ENCODE data around the gene GCNA.

The GCNA gene

DNA sequence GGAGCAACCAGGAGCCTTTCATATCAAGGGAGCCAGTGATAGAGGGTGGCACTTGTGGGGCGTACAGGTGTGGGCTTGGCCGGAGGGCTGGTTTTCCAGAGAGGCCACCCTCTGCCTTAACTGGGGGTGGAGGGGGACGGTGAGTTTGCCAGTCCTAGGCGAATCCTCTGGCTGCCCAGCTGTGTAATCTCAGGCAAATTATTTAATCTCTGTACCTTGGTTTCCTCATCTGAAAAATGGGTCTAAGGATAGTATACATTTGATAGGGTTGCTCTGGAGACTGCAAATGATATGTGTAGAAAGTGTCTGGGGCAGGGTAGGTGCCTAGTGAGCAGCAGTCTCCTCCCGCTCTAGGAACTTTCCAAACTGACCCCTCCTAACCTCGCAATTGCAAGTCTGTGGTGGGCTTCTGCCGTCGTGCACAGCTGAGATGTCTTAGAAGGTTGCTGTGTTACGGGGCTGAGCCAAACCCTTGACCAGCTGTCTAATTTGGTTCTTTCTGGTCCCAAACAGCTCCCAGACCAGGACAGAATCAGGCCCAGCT lies 43.9 kb downstream of the GCNA start:
- Histone ChIP-seq H3K27me3 (ENCODE audit: control insufficient read depth in 1 of 2, insufficient read depth in 2 of 2, low read length in 2 of 2) (no peaks in the 10 kb centered on the region), H3K27ac (ENCODE audit: low read depth, low read length) (peak overlapping the region; percentile 75), H3K36me3 (ENCODE audit: control insufficient read depth in 1 of 2, insufficient read depth in 2 of 2, low read length in 2 of 2) (no peaks in the 10 kb centered on the region), H3K9ac (ENCODE audit: low read depth in 1 of 2, low read length in 2 of 2) (peak overlapping the region; percentile 47 to 51), H3K4me1 (ENCODE audit: control insufficient read depth in 1 of 2, insufficient read depth in 2 of 2, low read length in 2 of 2) (peaks cover 59 to 66% of the 10 kb centered on the region in 2 donors), H3K4me3 (ENCODE audit: low read depth in 1 of 2, low read length in 2 of 2) (peak overlapping the region; percentile 28 to 35), H3K9me3 (ENCODE audit: control insufficient read depth in 1 of 2, low read length in 2 of 2) (no peaks in the 10 kb centered on the region)

DNA sequence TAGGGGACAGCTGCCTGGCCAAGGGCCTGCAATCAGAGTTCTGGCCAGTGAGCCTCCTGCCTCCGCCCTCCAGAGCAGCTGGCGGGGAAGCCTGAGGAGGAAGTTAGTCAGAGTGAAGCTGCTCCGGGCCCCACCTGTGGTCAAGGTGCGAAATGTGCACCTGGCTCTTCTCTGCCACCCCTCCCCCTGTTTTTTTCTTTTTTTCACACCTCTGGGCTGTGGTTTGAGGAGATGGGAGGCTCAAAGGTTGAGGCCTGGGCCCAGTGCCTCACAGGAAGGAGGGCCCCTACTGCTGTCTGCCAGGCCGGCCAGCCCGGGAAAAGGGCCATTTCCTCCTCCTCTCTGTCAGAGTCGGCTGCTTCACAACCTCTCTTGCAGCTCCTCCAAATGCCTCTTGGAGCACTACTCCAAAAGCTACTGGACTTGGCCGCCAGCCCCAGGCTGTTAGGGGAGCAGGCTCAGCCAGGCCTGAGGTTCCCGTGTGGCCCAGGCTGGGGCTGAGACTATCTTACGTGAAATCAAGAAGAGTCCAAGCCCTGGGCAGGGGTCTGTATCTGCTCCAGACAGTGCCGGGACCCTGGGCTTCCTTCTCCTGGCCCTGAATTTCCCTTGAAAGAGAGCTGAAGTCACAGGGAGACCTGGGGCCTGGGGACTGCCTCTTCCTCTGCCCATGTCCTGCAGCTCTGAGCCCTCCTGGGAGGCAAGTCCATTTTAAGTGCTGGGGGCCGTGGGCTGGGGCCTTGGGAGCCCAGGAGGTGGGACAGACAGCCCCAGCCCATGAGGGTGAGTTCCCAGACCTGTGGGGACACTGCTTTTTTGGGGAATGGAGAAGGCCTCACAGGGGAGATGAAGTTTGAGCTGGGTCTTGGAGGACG lies 44.6 kb downstream of the GCNA start:
- no peaks in the 10 kb centered on the region for H3K27me3 ChIP-seq (ENCODE audit: control insufficient read depth in 1 of 2, insufficient read depth in 2 of 2, low read length in 2 of 2)
- H3K9ac ChIP-seq (ENCODE audit: low read depth in 1 of 2, low read length in 2 of 2), result peak overlapping the region; percentile 51 to 66
- peak overlapping the region; percentile 81 for H3K27ac ChIP-seq (ENCODE audit: low read depth, low read length)
- H3K9me3 ChIP-seq (ENCODE audit: control insufficient read depth in 1 of 2, low read length in 2 of 2), result no peaks in the 10 kb centered on the region
- peak overlapping the region in 1 of 2 donors; percentile 5 for H3K4me3 ChIP-seq (ENCODE audit: low read depth in 1 of 2, low read length in 2 of 2)
- H3K4me1 ChIP-seq (ENCODE audit: control insufficient read depth in 1 of 2, insufficient read depth in 2 of 2, low read length in 2 of 2), result peaks cover 62 to 64% of the 10 kb centered on the region in 2 donors
- H3K36me3 ChIP-seq (ENCODE audit: control insufficient read depth in 1 of 2, insufficient read depth in 2 of 2, low read length in 2 of 2), result no peaks in the 10 kb centered on the region

DNA sequence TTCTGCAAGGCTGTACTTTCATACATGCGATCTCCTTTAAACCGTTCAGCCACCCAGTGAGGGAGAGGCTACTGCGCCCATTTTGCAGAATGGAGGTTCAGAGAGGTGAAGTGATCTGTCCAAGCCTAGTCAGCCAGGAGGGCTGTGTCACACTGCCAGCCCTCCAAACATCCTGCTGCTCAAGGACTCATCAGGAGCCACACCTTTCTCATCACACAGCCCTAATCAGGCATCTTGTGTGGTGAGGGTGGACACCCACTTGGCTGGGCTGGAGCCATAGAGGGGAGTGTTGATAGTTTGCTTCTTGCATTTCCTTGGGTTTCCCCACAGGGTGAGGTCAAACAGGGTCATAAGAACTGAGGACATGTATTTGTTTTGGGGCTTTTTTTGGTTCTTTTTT lies 45.5 kb downstream of the GCNA start:
- Histone ChIP-seq H3K4me3 (ENCODE audit: low read depth in 1 of 2, low read length in 2 of 2) (no peak overlapping the region), H3K9ac (ENCODE audit: low read depth in 1 of 2, low read length in 2 of 2) (no peak overlapping the region), H3K27me3 (ENCODE audit: control insufficient read depth in 1 of 2, insufficient read depth in 2 of 2, low read length in 2 of 2) (no peaks in the 10 kb centered on the region), H3K27ac (ENCODE audit: low read depth, low read length) (peak overlapping the region; percentile 81), H3K9me3 (ENCODE audit: control insufficient read depth in 1 of 2, low read length in 2 of 2) (no peaks in the 10 kb centered on the region), H3K4me1 (ENCODE audit: control insufficient read depth in 1 of 2, insufficient read depth in 2 of 2, low read length in 2 of 2) (peaks cover 52 to 59% of the 10 kb centered on the region in 2 donors), H3K36me3 (ENCODE audit: control insufficient read depth in 1 of 2, insufficient read depth in 2 of 2, low read length in 2 of 2) (no peaks in the 10 kb centered on the region)

DNA sequence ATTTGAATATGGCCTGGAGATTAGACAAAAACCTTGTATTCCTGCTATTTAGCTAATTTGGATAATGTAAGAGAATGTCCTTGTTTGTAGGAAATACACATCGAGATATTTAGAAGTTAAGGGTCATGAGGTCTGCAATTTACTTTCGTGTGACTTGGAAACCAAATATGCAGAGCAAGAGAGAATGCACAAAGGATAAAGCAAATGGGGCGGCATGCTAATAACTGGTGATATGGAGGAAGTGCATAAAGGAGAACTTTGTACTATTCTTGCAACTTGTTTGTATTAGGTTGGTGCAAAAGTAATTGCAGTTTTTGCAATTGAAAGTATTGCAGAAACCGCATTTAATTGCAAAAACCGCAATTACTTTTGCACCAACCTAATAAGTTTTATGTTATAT lies 47.2 kb downstream of the GCNA start:
- Histone ChIP-seq H3K27ac (ENCODE audit: low read depth, low read length) (no peak overlapping the region), H3K36me3 (ENCODE audit: control insufficient read depth in 1 of 2, insufficient read depth in 2 of 2, low read length in 2 of 2) (no peaks in the 10 kb centered on the region), H3K9ac (ENCODE audit: low read depth in 1 of 2, low read length in 2 of 2) (no peak overlapping the region), H3K27me3 (ENCODE audit: control insufficient read depth in 1 of 2, insufficient read depth in 2 of 2, low read length in 2 of 2) (no peaks in the 10 kb centered on the region), H3K4me3 (ENCODE audit: low read depth in 1 of 2, low read length in 2 of 2) (no peak overlapping the region), H3K4me1 (ENCODE audit: control insufficient read depth in 1 of 2, insufficient read depth in 2 of 2, low read length in 2 of 2) (peaks cover 45 to 46% of the 10 kb centered on the region in 2 donors), H3K9me3 (ENCODE audit: control insufficient read depth in 1 of 2, low read length in 2 of 2) (no peaks in the 10 kb centered on the region)

DNA sequence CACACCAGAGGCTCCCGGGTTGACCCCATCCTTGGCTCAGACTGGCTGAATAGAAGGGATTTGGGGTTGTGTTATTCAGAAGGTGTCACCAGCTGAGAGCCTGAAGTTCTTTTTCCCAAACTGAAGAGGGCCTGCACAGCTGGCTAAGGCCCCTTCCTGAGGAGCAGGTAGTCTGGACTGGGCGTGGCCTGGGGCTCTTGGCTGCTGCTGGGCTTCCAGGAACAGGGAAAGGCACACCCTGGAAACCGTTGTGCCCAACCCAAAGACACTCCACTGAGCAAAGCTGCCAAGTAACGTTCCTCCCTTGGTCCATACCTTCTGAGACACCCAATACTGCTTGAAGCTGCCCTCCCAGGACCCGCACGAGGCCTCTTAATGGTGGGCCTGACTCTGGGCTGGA lies 48.3 kb downstream of the GCNA start:
- Histone ChIP-seq H3K9ac (ENCODE audit: low read depth in 1 of 2, low read length in 2 of 2) (no peak overlapping the region), H3K36me3 (ENCODE audit: control insufficient read depth in 1 of 2, insufficient read depth in 2 of 2, low read length in 2 of 2) (no peaks in the 10 kb centered on the region), H3K4me1 (ENCODE audit: control insufficient read depth in 1 of 2, insufficient read depth in 2 of 2, low read length in 2 of 2) (peaks cover 44 to 46% of the 10 kb centered on the region in 2 donors), H3K4me3 (ENCODE audit: low read depth in 1 of 2, low read length in 2 of 2) (no peak overlapping the region), H3K27me3 (ENCODE audit: control insufficient read depth in 1 of 2, insufficient read depth in 2 of 2, low read length in 2 of 2) (no peaks in the 10 kb centered on the region), H3K9me3 (ENCODE audit: control insufficient read depth in 1 of 2, low read length in 2 of 2) (no peaks in the 10 kb centered on the region), H3K27ac (ENCODE audit: low read depth, low read length) (peak overlapping the region; percentile 10)

DNA sequence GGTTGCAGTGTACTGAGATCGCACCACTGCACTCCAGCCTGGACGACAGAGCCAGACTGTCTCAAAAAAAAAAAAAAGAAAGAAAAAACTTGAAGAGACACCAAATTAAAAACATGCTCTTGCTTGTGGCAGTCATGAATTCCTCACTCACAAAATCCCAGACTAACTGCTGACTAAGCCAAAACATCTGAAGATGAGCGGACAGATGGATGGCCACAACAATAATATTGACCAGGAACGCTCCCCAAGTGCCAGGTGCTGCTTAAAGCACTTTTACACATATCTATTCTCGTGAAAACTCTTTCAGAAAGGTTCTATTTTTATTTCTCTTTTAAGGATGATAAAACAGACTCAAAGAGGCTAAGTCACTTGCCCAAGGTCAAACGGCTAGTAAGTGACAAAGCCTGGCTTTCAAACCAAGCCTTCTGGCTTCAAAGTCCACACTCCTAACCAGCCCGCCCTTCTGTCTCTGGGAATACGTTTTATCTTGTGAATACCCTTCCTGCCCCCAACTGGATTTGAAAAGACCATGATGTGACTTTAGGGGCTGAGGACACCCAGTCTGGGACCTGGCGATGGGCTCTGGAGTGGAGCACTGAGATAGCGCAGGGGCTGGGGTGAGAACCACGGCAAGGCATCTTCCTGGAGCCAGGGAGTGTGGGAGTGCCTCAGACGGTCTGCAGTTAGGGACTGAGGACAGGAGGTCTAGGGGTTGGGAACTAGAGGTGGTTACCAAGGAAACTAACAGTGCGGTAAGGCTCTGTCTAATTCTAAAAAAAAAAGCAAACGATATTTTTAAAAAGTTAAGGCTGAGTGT lies 49.6 kb downstream of the GCNA start:
- H3K9me3 ChIP-seq (ENCODE audit: control insufficient read depth in 1 of 2, low read length in 2 of 2), result no peaks in the 10 kb centered on the region
- no peaks in the 10 kb centered on the region for H3K27me3 ChIP-seq (ENCODE audit: control insufficient read depth in 1 of 2, insufficient read depth in 2 of 2, low read length in 2 of 2)
- no peaks in the 10 kb centered on the region for H3K36me3 ChIP-seq (ENCODE audit: control insufficient read depth in 1 of 2, insufficient read depth in 2 of 2, low read length in 2 of 2)
- H3K9ac ChIP-seq (ENCODE audit: low read depth in 1 of 2, low read length in 2 of 2), result no peak overlapping the region
- no peak overlapping the region for H3K4me3 ChIP-seq (ENCODE audit: low read depth in 1 of 2, low read length in 2 of 2)
- peaks cover 35 to 37% of the 10 kb centered on the region in 2 donors for H3K4me1 ChIP-seq (ENCODE audit: control insufficient read depth in 1 of 2, insufficient read depth in 2 of 2, low read length in 2 of 2)
- no peak overlapping the region for H3K27ac ChIP-seq (ENCODE audit: low read depth, low read length)

DNA sequence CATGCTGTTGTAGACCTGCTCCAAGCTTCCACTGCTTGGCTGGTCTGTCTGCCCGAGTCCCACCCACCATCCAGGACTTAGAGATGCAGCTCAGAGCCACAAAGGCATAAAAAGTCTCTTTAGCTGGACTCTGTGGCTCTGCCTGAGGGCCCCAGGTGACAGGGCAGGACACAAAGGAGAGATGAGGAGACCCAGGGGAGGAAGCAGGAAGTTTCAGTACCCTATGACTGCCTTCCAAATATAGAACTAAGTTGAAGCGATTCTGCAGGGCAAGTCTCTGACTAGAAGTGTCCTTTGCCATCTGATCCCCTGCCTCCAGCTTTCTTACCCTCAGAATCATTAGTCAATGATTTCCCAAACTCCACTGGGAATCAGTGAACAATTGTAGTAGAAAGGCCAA lies 51.2 kb downstream of the GCNA start:
- H3K36me3 ChIP-seq (ENCODE audit: control insufficient read depth in 1 of 2, insufficient read depth in 2 of 2, low read length in 2 of 2), result no peaks in the 10 kb centered on the region
- H3K4me1 ChIP-seq (ENCODE audit: control insufficient read depth in 1 of 2, insufficient read depth in 2 of 2, low read length in 2 of 2), result peaks cover 20 to 26% of the 10 kb centered on the region in 2 donors
- no peak overlapping the region for H3K4me3 ChIP-seq (ENCODE audit: low read depth in 1 of 2, low read length in 2 of 2)
- H3K9me3 ChIP-seq (ENCODE audit: control insufficient read depth in 1 of 2, low read length in 2 of 2), result no peaks in the 10 kb centered on the region
- no peak overlapping the region for H3K27ac ChIP-seq (ENCODE audit: low read depth, low read length)
- no peak overlapping the region for H3K9ac ChIP-seq (ENCODE audit: low read depth in 1 of 2, low read length in 2 of 2)
- H3K27me3 ChIP-seq (ENCODE audit: control insufficient read depth in 1 of 2, insufficient read depth in 2 of 2, low read length in 2 of 2), result no peaks in the 10 kb centered on the region

DNA sequence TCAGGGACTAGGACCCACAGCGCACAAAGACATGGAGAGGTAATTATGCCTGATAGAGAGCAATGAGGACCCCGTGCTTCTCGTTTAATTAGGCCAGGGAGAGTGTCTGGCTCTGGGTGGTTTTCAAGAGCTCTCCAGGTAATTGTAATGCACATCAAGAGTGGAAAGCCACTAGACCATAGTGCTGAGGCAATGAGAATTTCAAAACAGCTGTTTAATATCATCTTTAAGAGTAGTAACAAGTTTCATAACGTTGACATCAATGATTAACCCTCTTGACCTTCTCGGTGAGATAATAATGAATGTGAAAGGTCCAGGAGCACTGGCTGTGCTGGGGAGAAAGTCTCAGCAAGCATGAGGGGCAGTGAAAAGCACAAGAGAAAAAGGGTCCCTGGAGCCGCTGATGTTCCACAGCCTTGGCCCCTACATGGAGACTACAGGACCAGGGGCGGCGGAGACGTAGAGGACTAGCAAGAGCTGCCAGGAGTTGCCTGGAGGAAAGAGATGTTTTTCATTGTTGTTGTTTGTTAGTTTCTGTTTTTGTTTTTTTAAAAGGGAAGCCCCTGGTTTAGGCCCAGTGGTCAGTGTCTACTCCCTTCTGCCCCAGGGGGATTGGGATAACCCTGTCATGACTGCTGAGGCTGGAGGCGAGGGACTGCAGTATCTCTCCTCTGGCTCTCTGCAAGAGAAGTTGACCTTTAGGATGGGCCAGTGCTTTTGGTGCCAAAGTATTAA lies 54.9 kb downstream of the GCNA start:
- Histone ChIP-seq H3K27ac (ENCODE audit: low read depth, low read length) (no peak overlapping the region), H3K36me3 (ENCODE audit: control insufficient read depth in 1 of 2, insufficient read depth in 2 of 2, low read length in 2 of 2) (no peaks in the 10 kb centered on the region), H3K9ac (ENCODE audit: low read depth in 1 of 2, low read length in 2 of 2) (no peak overlapping the region), H3K27me3 (ENCODE audit: control insufficient read depth in 1 of 2, insufficient read depth in 2 of 2, low read length in 2 of 2) (no peaks in the 10 kb centered on the region), H3K9me3 (ENCODE audit: control insufficient read depth in 1 of 2, low read length in 2 of 2) (no peaks in the 10 kb centered on the region), H3K4me1 (ENCODE audit: control insufficient read depth in 1 of 2, insufficient read depth in 2 of 2, low read length in 2 of 2) (peaks cover 5 to 11% of the 10 kb centered on the region in 2 donors), H3K4me3 (ENCODE audit: low read depth in 1 of 2, low read length in 2 of 2) (no peak overlapping the region)

DNA sequence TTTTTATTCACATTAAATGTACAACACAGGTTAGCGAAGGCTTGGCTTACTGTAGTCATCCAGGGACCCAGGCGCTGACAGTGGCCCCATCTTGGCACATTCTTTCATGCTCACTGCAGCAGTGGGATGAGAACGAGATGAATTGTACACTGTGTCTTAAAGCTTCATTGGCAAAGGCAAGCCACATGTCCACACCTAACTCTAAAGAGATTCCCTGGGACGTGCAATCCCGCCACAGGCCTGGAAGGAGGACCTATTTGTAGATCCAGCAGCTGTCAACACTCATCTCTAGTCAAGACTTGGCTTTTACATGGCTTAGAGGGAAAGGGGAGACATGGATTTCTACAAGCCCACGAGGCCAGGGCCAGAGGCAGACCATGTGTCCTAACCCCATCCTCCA lies 56.1 kb downstream of the GCNA start:
- Histone ChIP-seq H3K9ac (ENCODE audit: low read depth in 1 of 2, low read length in 2 of 2) (no peak overlapping the region), H3K27ac (ENCODE audit: low read depth, low read length) (no peak overlapping the region), H3K9me3 (ENCODE audit: control insufficient read depth in 1 of 2, low read length in 2 of 2) (no peaks in the 10 kb centered on the region), H3K27me3 (ENCODE audit: control insufficient read depth in 1 of 2, insufficient read depth in 2 of 2, low read length in 2 of 2) (no peaks in the 10 kb centered on the region), H3K4me3 (ENCODE audit: low read depth in 1 of 2, low read length in 2 of 2) (no peak overlapping the region), H3K4me1 (ENCODE audit: control insufficient read depth in 1 of 2, insufficient read depth in 2 of 2, low read length in 2 of 2) (peaks cover 4 to 10% of the 10 kb centered on the region in 2 donors), H3K36me3 (ENCODE audit: control insufficient read depth in 1 of 2, insufficient read depth in 2 of 2, low read length in 2 of 2) (no peaks in the 10 kb centered on the region)
